ENCODE measurements around the gene GNAT1. TPM values are rescaled to one million over a fixed set of nuclear protein-coding genes. Genes with fewer than 3 reads are reported as not detected.

GNAT1 gene
- total and polyA plus RNA-seq, 2 of the 13 experiments (the other 11 are each of a cell fraction or from before 2014, with no cell fraction given): 0.15 TPM; not detected in 1

- no peak for TF ChIP-seq ZNF326 (CRISPR knock-in tag; IDR thresholded peaks at IDR 0.05; ENCODE audit: borderline replicate concordance)
- no peak for TF ChIP-seq ZNF512 (CRISPR knock-in tag; IDR thresholded peaks at IDR 0.05)
- TF ChIP-seq HOXA5 (CRISPR knock-in tag; IDR thresholded peaks at IDR 0.05): peak; percentile 41; the same call in 1 of the 2 replicates
- no peak for TF ChIP-seq CBX5 (CRISPR knock-in tag; IDR thresholded peaks at IDR 0.05; ENCODE audit: borderline replicate concordance)
- TF ChIP-seq FOXA3 (CRISPR knock-in tag; IDR thresholded peaks at IDR 0.05): 0 out of 2 replicates have a peak, but pooled peaks have one; percentile 33
- TF ChIP-seq IKZF5 (CRISPR knock-in tag; IDR thresholded peaks at IDR 0.05): peak; percentile 35; the same call in 1 of the 2 replicates
- TF ChIP-seq CCDC6 (CRISPR knock-in tag; IDR thresholded peaks at IDR 0.05): 0 out of 2 replicates have a peak, but pooled peaks have one; percentile 58
- TF ChIP-seq PRDM10 (CRISPR knock-in tag; IDR thresholded peaks at IDR 0.05; ENCODE audit: low read depth): no peak
- TF ChIP-seq ZNF879 (CRISPR knock-in tag; IDR thresholded peaks at IDR 0.05): no peak
- no peak for TF ChIP-seq NFKB2 (CRISPR knock-in tag; IDR thresholded peaks at IDR 0.05; ENCODE audit: borderline replicate concordance)
- no peak for TF ChIP-seq ATF7 (IDR thresholded peaks at IDR 0.05)
- TF ChIP-seq ATF7 (CRISPR knock-in tag; IDR thresholded peaks at IDR 0.05): no peak
- 0 out of 2 replicates have a peak, but pooled peaks have one; percentile 63 for TF ChIP-seq RELA (CRISPR knock-in tag; IDR thresholded peaks at IDR 0.05)
- no peak for TF ChIP-seq NR1H2 (CRISPR knock-in tag; IDR thresholded peaks at IDR 0.05; ENCODE audit: borderline replicate concordance, low read depth)
- TF ChIP-seq ZNF224 (CRISPR knock-in tag; IDR thresholded peaks at IDR 0.05): no peak
- no peak for TF ChIP-seq ZSCAN22 (CRISPR knock-in tag; IDR thresholded peaks at IDR 0.05)
- TF ChIP-seq ZNF468 (CRISPR knock-in tag; IDR thresholded peaks at IDR 0.05): no peak
Measured at GRCh38 chr3:50189274-50189673, 2.1 kb upstream of the GNAT1 start (continued).

Data from HepG2 (cell line).